ENCODE measurements around the gene PLLP. TPM values are rescaled to one million over a fixed set of nuclear protein-coding genes. Genes with fewer than 3 reads are reported as not detected.

PLLP gene
- total and polyA plus RNA-seq, 9 of the 15 experiments (the other 6 are each of a cell fraction or from before 2014, with no cell fraction given) = 0.09 to 0.96 (median 0.27) TPM

GRCh38 chr16:57244767-57245471, 39.6 kb downstream of the PLLP start, which contains the start of gene ARL2BP (continued):
- TF ChIP-seq ZHX1 (conservative IDR thresholded peaks at IDR 0.05; ENCODE audit: low read length) (no peak), FOS (IDR thresholded peaks at IDR 0.05; ENCODE audit: extremely low read depth, insufficient read length) (peak; percentile 38), LARP7 (IDR thresholded peaks at IDR 0.05) (no peak), ZNF695 (CRISPR knock-in tag; IDR thresholded peaks at IDR 0.05) (no peak)

DNA sequence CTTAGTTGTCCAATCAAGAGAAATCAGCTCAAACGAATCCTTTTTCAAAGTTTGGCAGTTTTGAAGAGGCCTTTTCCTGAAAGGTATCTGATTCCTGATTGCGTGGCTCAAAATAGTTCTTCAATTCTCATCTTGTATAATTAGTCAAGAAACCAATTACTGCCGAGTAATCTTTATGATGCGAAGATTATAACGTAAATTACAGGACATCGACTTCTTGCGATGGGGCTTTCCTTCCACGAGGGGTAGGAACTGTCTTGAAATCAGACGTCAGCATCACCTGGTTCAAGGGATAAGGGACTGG, 40.1 kb downstream of the PLLP start:
- H3K9ac ChIP-seq (ENCODE audit: insufficient read depth in 1 of 2, low read depth in 2 of 2, low read length in 2 of 2) = peak overlapping the region; percentile 31 to 71; a peak in 3 of 4 replicates
- in situ Hi-C loops (cut with MboI) (no loop called here), intact Hi-C loops (cut with micrococcal nuclease) (no loop called here)
- peaks cover 19% of the 10 kb centered on the region; the same call in 2 of the 3 replicates for H3K36me3 ChIP-seq (ENCODE audit: control insufficient read depth, insufficient read depth, low read length)
- no peak for FAIRE-seq
- ChIA-PET POLR2A (interaction anchor here (1.0 to 1.8 kb wide), 4 partner anchors 25 to 58 kb away, joined by 4 to 8 read pairs (median 4); partner anchors contain the start of genes PSME3IP1 and RSPRY1), CTCF (ENCODE audit: low intra/inter-chr PET ratio) (no interaction called here)
- BruUV-seq (replicated peaks) = TSS peak; percentile 94
- peak overlapping the region; percentile 84 for H3K4me3 ChIP-seq
- H4K20me1 ChIP-seq (replicated peaks; ENCODE audit: control insufficient read depth, insufficient read depth, low read length) = no peaks in the 10 kb centered on the region
- H3K4me1 ChIP-seq (replicated peaks in 1 of 2; ENCODE audit: control insufficient read depth in 2 of 2, insufficient read depth in 2 of 2, low read length in 2 of 2) = peaks cover 7 to 8% of the 10 kb centered on the region in 2 experiments; a peak in 4 of 5 replicates
- H3K27ac ChIP-seq (ENCODE audit: extremely low read depth, low read depth, low read length) = peak overlapping the region; percentile 36
- no peaks in the 10 kb centered on the region for H3K9me1 ChIP-seq (ENCODE audit: control insufficient read depth, insufficient read depth, low read length)
- peaks cover 9% of the 10 kb centered on the region; the same call in 2 of the 3 replicates for H3K79me2 ChIP-seq (ENCODE audit: control insufficient read depth, insufficient read depth, low read length)
- WGBS (ENCODE audit: insufficient coverage, low coverage, missing lambda C conversion rate) = 7% methylated on average over 9 of the region's 9 CpGs
- no peaks in the 10 kb centered on the region for H3K27me3 ChIP-seq (ENCODE audit: control insufficient read depth in 2 of 2, insufficient read depth in 2 of 2, low read length in 2 of 2)
- H3K9me3 ChIP-seq (replicated peaks; ENCODE audit: control insufficient read depth, insufficient read depth, low read depth, low read length) = no peaks in the 10 kb centered on the region
- no peak for ATAC-seq
- peak overlapping the region; percentile 86 for H2AFZ ChIP-seq (ENCODE audit: low read depth, low read length)
- H3K4me2 ChIP-seq (ENCODE audit: insufficient read depth, low read length) = peak overlapping the region; percentile 76
- no peak for DNase-seq (ENCODE audit: extremely low read depth in 1 of 4, low spot score in 3 of 4)
- no peak for TF ChIP-seq NFYB (IDR thresholded peaks at IDR 0.05; ENCODE audit: extremely low read depth, insufficient read length)
- TF ChIP-seq RB1 (IDR thresholded peaks at IDR 0.05; ENCODE audit: low read depth) = no peak
- TF ChIP-seq ZSCAN32 (CRISPR knock-in tag; IDR thresholded peaks at IDR 0.05) = no peak
- no peak for TF ChIP-seq SIN3B (IDR thresholded peaks at IDR 0.05; ENCODE audit: low read depth)
- no peak for TF ChIP-seq NFIX (CRISPR knock-in tag; IDR thresholded peaks at IDR 0.05; ENCODE audit: low read depth)
- no peak for TF ChIP-seq MEF2A (IDR thresholded peaks at IDR 0.05; ENCODE audit: control insufficient read depth, low read depth, low read length)
- TF ChIP-seq ATF2 (CRISPR knock-in tag; IDR thresholded peaks at IDR 0.05) = no peak
- no peak for TF ChIP-seq ZNF511 (CRISPR knock-in tag; IDR thresholded peaks at IDR 0.05)
- TF ChIP-seq GATAD2B (IDR thresholded peaks at IDR 0.05; ENCODE audit: borderline replicate concordance) = 0 out of 2 replicates have a peak, but pooled peaks have one; percentile 1
- TF ChIP-seq DDX20 (tag; IDR thresholded peaks at IDR 0.05; ENCODE audit: low read depth) = no peak
- TF ChIP-seq PHF8 (IDR thresholded peaks at IDR 0.05; ENCODE audit: borderline replicate concordance, low read length) = no peak

All from K562 (cell line).